HepG2 (cell line): ENCODE results near the gene DPEP3. TPM values are rescaled to one million over a fixed set of nuclear protein-coding genes. Genes with fewer than 3 reads are reported as not detected.
A peak's percentile ranks its signal among the peaks of the same experiment; 100 is the strongest.

Experiments
- DPF2 ChIP-seq: sonication (generic); formaldehyde crosslinking; IDR thresholded peaks from 2 replicates; pipeline ENCODE4 v1.4.0; 2020; ENCODE audit warnings: mild to moderate bottlenecking, low read depth, missing genetic modification reagents, borderline replicate concordance
- FOXA1 ChIP-seq, 2 experiments: fragments of 450-650 bp in 1 of 2; sonication (generic) in 1 of 2; formaldehyde crosslinking in 1 of 2; IDR thresholded peaks; 2 replicates each; pipeline versions ENCODE4 v1.4.0 to v1.6.1; 2016 to 2020; ENCODE audit warnings: missing genetic modification reagents in 1 of 2
- HES4 ChIP-seq: sonication (generic); formaldehyde crosslinking; IDR thresholded peaks from 2 replicates; pipeline ENCODE4 v1.9.0; 2021; ENCODE audit warnings: mild to moderate bottlenecking, missing genetic modification reagents, borderline replicate concordance
- KDM5A ChIP-seq: fragments of 200-600 bp; sonication (generic); IDR thresholded peaks from 2 replicates; pipeline ENCODE4 v1.7.0; 2018; ENCODE audit warnings: antibody characterized with exemption, mild to moderate bottlenecking, low read length, borderline replicate concordance
- MTA3 ChIP-seq: sonication (generic); formaldehyde crosslinking; IDR thresholded peaks from 2 replicates; pipeline ENCODE4 v1.4.0; 2020; ENCODE audit warnings: missing genetic modification reagents
- MXI1 ChIP-seq: IDR thresholded peaks from 3 replicates; pipeline ENCODE4 v1.6.1; 2012; ENCODE audit warnings: low read depth, low read length, inconsistent platforms, borderline replicate concordance
- MYC ChIP-seq: sonication (generic); formaldehyde crosslinking; IDR thresholded peaks from 2 replicates; pipeline ENCODE4 v1.9.0; 2021; ENCODE audit warnings: missing genetic modification reagents, borderline replicate concordance
- RXRB ChIP-seq: IDR thresholded peaks from 2 replicates; pipeline ENCODE4 v1.6.1; 2016; ENCODE audit warnings: borderline replicate concordance, missing genetic modification reagents, missing compliant biosample characterization
- SMYD3 ChIP-seq: sonication (generic); formaldehyde crosslinking; IDR thresholded peaks from 2 replicates; pipeline ENCODE4 v1.8.1; 2023; ENCODE audit warnings: mild to moderate bottlenecking, missing genetic modification reagents
- ZFP90 ChIP-seq: sonication (generic); formaldehyde crosslinking; IDR thresholded peaks from 2 replicates; pipeline ENCODE4 v1.8.0; 2022; ENCODE audit warnings: missing genetic modification reagents, mild to moderate bottlenecking, inconsistent platforms, borderline replicate concordance
- ZNF260 ChIP-seq: sonication (generic); formaldehyde crosslinking; IDR thresholded peaks from 2 replicates; pipeline ENCODE4 v1.4.0; 2020; ENCODE audit warnings: missing genetic modification reagents, low read depth, mild to moderate bottlenecking, borderline replicate concordance
- ZNF33B ChIP-seq: sonication (generic); formaldehyde crosslinking; IDR thresholded peaks from 2 replicates; pipeline ENCODE4 v1.5.1; 2020; ENCODE audit warnings: mild to moderate bottlenecking, missing genetic modification reagents
- ZNF556 ChIP-seq: sonication (generic); formaldehyde crosslinking; IDR thresholded peaks from 2 replicates; pipeline ENCODE4 v1.4.0; 2020; ENCODE audit warnings: mild to moderate bottlenecking, missing genetic modification reagents, borderline replicate concordance
- ZNF773 ChIP-seq: sonication (generic); formaldehyde crosslinking; IDR thresholded peaks from 2 replicates; pipeline ENCODE4 v1.4.0; 2020; ENCODE audit warnings: missing genetic modification reagents, borderline replicate concordance
- ZNF782 ChIP-seq: sonication (generic); formaldehyde crosslinking; IDR thresholded peaks from 2 replicates; pipeline ENCODE4 v1.4.0; 2020; ENCODE audit warnings: missing genetic modification reagents, mild to moderate bottlenecking, borderline replicate concordance
- ZNF816 ChIP-seq: sonication (generic); formaldehyde crosslinking; IDR thresholded peaks from 2 replicates; pipeline ENCODE4 v1.8.0; 2022; ENCODE audit warnings: missing genetic modification reagents, mild to moderate bottlenecking, borderline replicate concordance
- ZNF841 ChIP-seq: sonication (generic); formaldehyde crosslinking; IDR thresholded peaks from 2 replicates; pipeline ENCODE4 v1.8.1; 2023; ENCODE audit warnings: missing genetic modification reagents, borderline replicate concordance
- ZNF850 ChIP-seq: sonication (generic); formaldehyde crosslinking; conservative IDR thresholded peaks from 2 replicates; pipeline ENCODE4 v1.9.0; 2021; ENCODE audit warnings: mild to moderate bottlenecking, missing genetic modification reagents
- polyA plus RNA-seq, 8 experiments: library from polyadenylated mRNA; depleted of rRNA in 3 of 8; stranded (reverse) in 7 of 8; unstranded in 1 of 8; fragments of >200 nt; fragmentation: Illumina TruSeq in 4 of 8; extraction: Trizol in 4 of 8; gene quantifications; 2 replicates each; pipeline versions ENCODE4 v1.2.1 to v1.2.3, GENCODE V29; 2011 to 2016; ENCODE audit warnings: low read depth in 4 of 8, missing spikeins in 1 of 8, mixed read lengths in 1 of 8; ENCODE audit not compliant: insufficient read depth in 1 of 8
- total RNA-seq, 5 experiments: library from RNA; depleted of rRNA; stranded (reverse); fragments of >200 nt; fragmentation: Illumina TruSeq; extraction: Trizol; gene quantifications; 2 replicates each; pipeline ENCODE4 v1.2.3, GENCODE V29; 2016; ENCODE audit warnings: low read depth in 1 of 5
- TF ChIP-seq, protein P1 (sequence below): fragments of 450-650 bp; IDR thresholded peaks from 2 replicates; pipeline ENCODE4 v1.6.1; 2017; ENCODE audit warnings: mild to moderate bottlenecking
- TF ChIP-seq, protein P2 (sequence below): sonication (generic); formaldehyde crosslinking; IDR thresholded peaks from 2 replicates; pipeline ENCODE4 v1.5.0; 2020; ENCODE audit warnings: missing genetic modification reagents
- TF ChIP-seq, protein P3 (sequence below): sonication (generic); formaldehyde crosslinking; IDR thresholded peaks from 2 replicates; pipeline ENCODE4 v1.5.0; 2020; ENCODE audit warnings: mild to moderate bottlenecking, missing genetic modification reagents, borderline replicate concordance
- TF ChIP-seq, protein P4 (sequence below): sonication (generic); IDR thresholded peaks from 2 replicates; pipeline ENCODE4 v1.6.1; 2016; ENCODE audit warnings: low read depth, borderline replicate concordance

The DPEP3 gene
- total and polyA plus RNA-seq, 2 of the 13 experiments (the other 11 are each of a cell fraction or from before 2014, with no cell fraction given), result not detected

DNA sequence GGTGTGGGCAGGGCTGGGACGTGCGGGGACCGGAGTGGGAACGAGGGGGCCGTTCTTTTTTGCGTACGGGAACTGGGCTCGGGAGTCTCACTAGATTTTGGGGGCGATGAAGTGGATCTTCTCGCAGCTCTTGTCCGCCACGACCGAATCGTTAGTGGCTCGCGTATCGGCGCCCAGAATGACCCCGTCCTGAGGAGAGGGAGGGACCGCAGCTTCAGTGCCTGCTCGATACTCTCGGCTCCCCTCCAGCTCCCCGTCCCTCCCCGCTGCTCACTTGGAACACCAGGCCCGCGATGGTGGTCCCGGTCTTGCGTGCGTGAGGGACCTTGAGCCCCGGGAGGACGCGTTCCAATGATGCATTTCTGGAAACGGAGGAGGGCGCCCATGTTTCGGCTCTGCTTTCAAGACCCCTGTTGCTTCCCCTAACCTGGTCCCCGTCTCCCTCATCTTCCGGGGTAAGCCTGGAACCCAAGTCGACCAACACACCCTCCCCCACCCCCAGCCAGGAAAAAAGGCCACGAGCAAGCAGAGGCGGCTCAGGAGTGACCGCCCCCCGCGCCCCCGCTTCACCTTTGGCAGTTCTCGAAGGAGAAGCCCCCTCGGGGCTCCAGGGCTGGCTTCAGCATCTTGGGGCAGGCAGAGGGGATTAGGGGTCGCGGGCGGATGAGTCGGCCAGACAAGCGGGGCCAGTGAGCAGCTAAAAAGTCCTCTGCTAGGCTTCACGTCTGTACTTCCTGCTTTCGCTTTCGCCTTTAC is 44.0 kb downstream of the DPEP3 start, which contains the start of gene PSMB10 (continued):
- no peak; the same call in 2 of the 3 replicates for TF ChIP-seq MXI1
- no peak for TF ChIP-seq ZNF556 (CRISPR knock-in tag)
- 0 out of 2 replicates have a peak, but pooled peaks have one; percentile 41 for TF ChIP-seq ZNF816 (CRISPR knock-in tag)
- TF ChIP-seq, protein P1, sequence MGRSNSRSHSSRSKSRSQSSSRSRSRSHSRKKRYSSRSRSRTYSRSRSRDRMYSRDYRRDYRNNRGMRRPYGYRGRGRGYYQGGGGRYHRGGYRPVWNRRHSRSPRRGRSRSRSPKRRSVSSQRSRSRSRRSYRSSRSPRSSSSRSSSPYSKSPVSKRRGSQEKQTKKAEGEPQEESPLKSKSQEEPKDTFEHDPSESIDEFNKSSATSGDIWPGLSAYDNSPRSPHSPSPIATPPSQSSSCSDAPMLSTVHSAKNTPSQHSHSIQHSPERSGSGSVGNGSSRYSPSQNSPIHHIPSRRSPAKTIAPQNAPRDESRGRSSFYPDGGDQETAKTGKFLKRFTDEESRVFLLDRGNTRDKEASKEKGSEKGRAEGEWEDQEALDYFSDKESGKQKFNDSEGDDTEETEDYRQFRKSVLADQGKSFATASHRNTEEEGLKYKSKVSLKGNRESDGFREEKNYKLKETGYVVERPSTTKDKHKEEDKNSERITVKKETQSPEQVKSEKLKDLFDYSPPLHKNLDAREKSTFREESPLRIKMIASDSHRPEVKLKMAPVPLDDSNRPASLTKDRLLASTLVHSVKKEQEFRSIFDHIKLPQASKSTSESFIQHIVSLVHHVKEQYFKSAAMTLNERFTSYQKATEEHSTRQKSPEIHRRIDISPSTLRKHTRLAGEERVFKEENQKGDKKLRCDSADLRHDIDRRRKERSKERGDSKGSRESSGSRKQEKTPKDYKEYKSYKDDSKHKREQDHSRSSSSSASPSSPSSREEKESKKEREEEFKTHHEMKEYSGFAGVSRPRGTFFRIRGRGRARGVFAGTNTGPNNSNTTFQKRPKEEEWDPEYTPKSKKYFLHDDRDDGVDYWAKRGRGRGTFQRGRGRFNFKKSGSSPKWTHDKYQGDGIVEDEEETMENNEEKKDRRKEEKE, result no peak
- peak; percentile 78 for TF ChIP-seq ZNF782 (CRISPR knock-in tag)
- peak; percentile 83 for TF ChIP-seq KDM5A
- peak; percentile 69; the same call in 1 of the 2 replicates for TF ChIP-seq SMYD3
- TF ChIP-seq, protein P2, sequence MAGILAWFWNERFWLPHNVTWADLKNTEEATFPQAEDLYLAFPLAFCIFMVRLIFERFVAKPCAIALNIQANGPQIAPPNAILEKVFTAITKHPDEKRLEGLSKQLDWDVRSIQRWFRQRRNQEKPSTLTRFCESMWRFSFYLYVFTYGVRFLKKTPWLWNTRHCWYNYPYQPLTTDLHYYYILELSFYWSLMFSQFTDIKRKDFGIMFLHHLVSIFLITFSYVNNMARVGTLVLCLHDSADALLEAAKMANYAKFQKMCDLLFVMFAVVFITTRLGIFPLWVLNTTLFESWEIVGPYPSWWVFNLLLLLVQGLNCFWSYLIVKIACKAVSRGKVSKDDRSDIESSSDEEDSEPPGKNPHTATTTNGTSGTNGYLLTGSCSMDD (CRISPR knock-in tag), result no peak
- 0 out of 2 replicates have a peak, but pooled peaks have one; percentile 52 for TF ChIP-seq ZNF773
- TF ChIP-seq ZNF260, result no peak
- TF ChIP-seq RXRB, result no peak
- no peak for TF ChIP-seq MYC (CRISPR knock-in tag)
- TF ChIP-seq ZNF841 (CRISPR knock-in tag), result no peak
- TF ChIP-seq, protein P3, sequence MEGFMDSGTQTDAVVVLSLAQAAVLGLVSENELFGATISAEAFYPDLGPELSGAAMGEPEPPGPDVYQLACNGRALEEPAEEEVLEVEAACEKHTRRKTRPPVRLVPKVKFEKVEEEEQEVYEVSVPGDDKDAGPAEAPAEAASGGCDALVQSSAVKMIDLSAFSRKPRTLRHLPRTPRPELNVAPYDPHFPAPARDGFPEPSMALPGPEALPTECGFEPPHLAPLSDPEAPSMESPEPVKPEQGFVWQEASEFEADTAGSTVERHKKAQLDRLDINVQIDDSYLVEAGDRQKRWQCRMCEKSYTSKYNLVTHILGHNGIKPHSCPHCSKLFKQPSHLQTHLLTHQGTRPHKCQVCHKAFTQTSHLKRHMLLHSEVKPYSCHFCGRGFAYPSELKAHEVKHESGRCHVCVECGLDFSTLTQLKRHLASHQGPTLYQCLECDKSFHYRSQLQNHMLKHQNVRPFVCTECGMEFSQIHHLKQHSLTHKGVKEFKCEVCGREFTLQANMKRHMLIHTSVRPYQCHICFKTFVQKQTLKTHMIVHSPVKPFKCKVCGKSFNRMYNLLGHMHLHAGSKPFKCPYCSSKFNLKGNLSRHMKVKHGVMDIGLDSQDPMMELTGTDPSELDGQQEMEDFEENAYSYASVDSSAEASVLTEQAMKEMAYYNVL (CRISPR knock-in tag), result no peak; the same call in 1 of the 2 replicates
- peak; percentile 16; the same call in 1 of the 2 replicates for TF ChIP-seq HES4 (CRISPR knock-in tag)
- TF ChIP-seq, protein P4, sequence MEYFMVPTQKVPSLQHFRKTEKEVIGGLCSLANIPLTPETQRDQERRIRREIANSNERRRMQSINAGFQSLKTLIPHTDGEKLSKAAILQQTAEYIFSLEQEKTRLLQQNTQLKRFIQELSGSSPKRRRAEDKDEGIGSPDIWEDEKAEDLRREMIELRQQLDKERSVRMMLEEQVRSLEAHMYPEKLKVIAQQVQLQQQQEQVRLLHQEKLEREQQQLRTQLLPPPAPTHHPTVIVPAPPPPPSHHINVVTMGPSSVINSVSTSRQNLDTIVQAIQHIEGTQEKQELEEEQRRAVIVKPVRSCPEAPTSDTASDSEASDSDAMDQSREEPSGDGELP, result no peak
- no peak for TF ChIP-seq ZNF850
- no peak for TF ChIP-seq FOXA1 (IDR thresholded peaks at IDR 0.05)
- no peak for TF ChIP-seq FOXA1 (CRISPR knock-in tag; IDR thresholded peaks at IDR 0.05)
- TF ChIP-seq DPF2 (CRISPR knock-in tag), result no peak
- TF ChIP-seq MTA3, result no peak
- TF ChIP-seq ZFP90 (CRISPR knock-in tag), result peak; percentile 15; the same call in 1 of the 2 replicates
- TF ChIP-seq ZNF33B (CRISPR knock-in tag), result no peak
